ENCODE measurements around the gene ATP6V1B1. TPM values are rescaled to one million over a fixed set of nuclear protein-coding genes. Genes with fewer than 3 reads are reported as not detected.

Gene ATP6V1B1
- total RNA-seq, result 0.21 and 0.34 TPM in 2 replicates

GRCh38 chr2:70935468-70936164 is at the start of gene ATP6V1B1:
Gene ATP6V1B1, plus strand, starts transcription at chr2:70935900. Its CDS starts 55 bp downstream, at chr2:70935955.

GRCh38 chr2:70978341-70979179 is 42.9 kb downstream of the ATP6V1B1 start, which contains the start of gene ANKRD53:
Gene ANKRD53, plus strand, starts transcription at chr2:70978630. Its CDS starts 16 bp downstream, at chr2:70978646.

GRCh38 chr2:70994699-70995425 is 59.2 kb downstream of the ATP6V1B1 start, which contains the start of gene TEX261:
Gene TEX261, minus strand, starts transcription at chr2:70994873. Its CDS starts 116 bp downstream, at chr2:70994757.

Other genes with a start within 250 kb of the ATP6V1B1 start
- gene ADD2, start 167.7 kb upstream of the ATP6V1B1 start, total RNA-seq, result under 0.01 TPM in 1 of 2 replicates, not detected in the other
- not detected in 2 replicates for gene FIGLA, start 145.3 kb upstream of the ATP6V1B1 start, total RNA-seq
- not detected in 2 replicates for gene CLEC4F, start 115.3 kb upstream of the ATP6V1B1 start, total RNA-seq
- not detected in 2 replicates for gene CD207, start 100.1 kb upstream of the ATP6V1B1 start, total RNA-seq
- not detected in 2 replicates for gene VAX2, start 35.3 kb upstream of the ATP6V1B1 start, total RNA-seq
- gene ANKRD53, start 42.7 kb downstream of the ATP6V1B1 start, total RNA-seq, result 0.07 TPM in 1 of 2 replicates, not detected in the other
- gene TEX261, start 59.0 kb downstream of the ATP6V1B1 start, total RNA-seq, result 12.3 and 28.5 TPM in 2 replicates
- 29.7 and 57.7 TPM in 2 replicates for gene NAGK, start 132.7 kb downstream of the ATP6V1B1 start, total RNA-seq
- 9.7 and 11.3 TPM in 2 replicates for gene MCEE, start 194.3 kb downstream of the ATP6V1B1 start, total RNA-seq
- 21.2 and 30.2 TPM in 2 replicates for gene MPHOSPH10, start 194.7 kb downstream of the ATP6V1B1 start, total RNA-seq

Measured in nasal cavity respiratory epithelium epithelial cell of viscerocranial mucosa (primary cell).